Stomach (tissue), 9 donors: ENCODE measurements around the gene SIGMAR1. TPM values are rescaled to one million over a fixed set of nuclear protein-coding genes. Genes with fewer than 3 reads are reported as not detected.

ENCODE experiments used
- DNase-seq, 2 donors: peaks; one replicate each; pipeline versions ENCODE4 v3.0.0 to v3.0.0-alpha.2; 2013 to 2019
- H3K27ac ChIP-seq, 5 donors: fragments of 200-600 bp in 4 of 5; sonication (generic) in 4 of 5; one replicate each; pipeline ENCODE4 v1.5.1; 2013 to 2019; ENCODE audit warnings: mild to moderate bottlenecking in 1 of 5, moderate library complexity in 1 of 5
- H3K27me3 ChIP-seq, 3 donors: fragments of 200-600 bp; sonication (generic); one replicate each; pipeline ENCODE4 v1.5.1; 2017 to 2019; ENCODE audit warnings: mixed run types in 1 of 3
- H3K36me3 ChIP-seq, 4 donors: fragments of 200-600 bp; sonication (generic); 1 replicate in 3 of 4; 2 replicates in 1 of 4; pipeline ENCODE4 v1.5.1; 2016 to 2019
- H3K4me1 ChIP-seq, 4 donors: fragments of 200-600 bp; sonication (generic); one replicate each; pipeline ENCODE4 v1.5.1; 2016 to 2019
- H3K4me3 ChIP-seq, 4 donors: fragments of 200-600 bp; sonication (generic) in 3 of 4; one replicate each; pipeline ENCODE4 v1.5.1; 2016 to 2019; ENCODE audit warnings: mild to moderate bottlenecking in 1 of 4
- H3K9me3 ChIP-seq, 4 donors: fragments of 200-600 bp; sonication (generic); one replicate each; pipeline ENCODE4 v1.5.1; 2016 to 2019
- CTCF ChIP-seq, 7 experiments: fragments of 450-650 bp in 4 of 7; fragments of 200-600 bp in 3 of 7; sonication (generic) in 3 of 7; IDR thresholded peaks; one replicate each; pipeline ENCODE4 v1.5.1; 2016 to 2019; ENCODE audit warnings: antibody characterized with exemption in 7 of 7, control low read depth in 2 of 7, mild to moderate bottlenecking in 1 of 7
- EP300 ChIP-seq: sonication (generic); formaldehyde crosslinking; IDR thresholded peaks from one replicate; pipeline ENCODE4 v1.6.1; 2017; ENCODE audit warnings: antibody characterized with exemption
- POLR2A ChIP-seq, 4 donors: fragments of 450-650 bp; IDR thresholded peaks; one replicate each; pipeline ENCODE4 v1.6.1; 2016; ENCODE audit warnings: antibody characterized with exemption in 4 of 4, control low read depth in 2 of 4, mild to moderate bottlenecking in 1 of 4, moderate library complexity in 1 of 4
- POLR2AphosphoS5 ChIP-seq, 3 donors: sonication (generic); formaldehyde crosslinking; IDR thresholded peaks; one replicate each; pipeline ENCODE4 v1.6.1; 2016; ENCODE audit warnings: antibody characterized with exemption in 3 of 3
- WGBS, 5 donors: extraction: QIAGEN DNeasy Blood & Tissue Kit in 3 of 5; methylation state at CpG; one replicate each; pipeline versions ENCODE4 v1.1.5 to v1.1.7; 2013 to 2018; 5-methylcytosine and 5-hydroxymethylcytosine counted together
- intact Hi-C: fragments of 100-400 bp; cut with DNase I; formaldehyde crosslinking; loops from one replicate; pipeline ENCODE4 v1.15.1; 2023; ENCODE audit warnings: low total_unique reads
- polyA plus RNA-seq, 3 donors: library from polyadenylated mRNA; stranded (reverse); fragments of 200-250 nt; gene quantifications; one replicate each; pipeline ENCODE4 v1.2.3, GENCODE V29; 2013
- total RNA-seq, 5 donors: library from RNA; depleted of rRNA; stranded (reverse); fragments of >200 nt; gene quantifications; one replicate each; pipeline versions ENCODE4 v1.1.0 to v1.2.3, GENCODE V29; 2014 to 2016
- donor health status: healthy with polysubstance abuse.
- donor health status: Bipolar disorder and iron deficiency.
- donor health status: healthy.

The SIGMAR1 gene
- total and polyA plus RNA-seq, 8 donors = 19.9 to 124 (median 44.2) TPM

GRCh38 chr9:34671307-34671706 is 33.7 kb upstream of the SIGMAR1 start:
- DNase-seq = no peak
- H3K27me3 ChIP-seq = no peaks in the 10 kb centered on the region
- no peak overlapping the region for H3K27ac ChIP-seq
- no peaks in the 10 kb centered on the region for H3K9me3 ChIP-seq
- 67 to 83% (median 71%) methylated on average over 1 of the region's 1 CpG for WGBS, 5 donors
- no peak overlapping the region for H3K4me3 ChIP-seq
- intact Hi-C loops = no loop called here
- peaks cover 0 to 24% (median 4%) of the 10 kb centered on the region in 4 donors for H3K36me3 ChIP-seq
- no peak for TF ChIP-seq CTCF (IDR thresholded peaks at IDR 0.05)
- no peak for TF ChIP-seq POLR2A (IDR thresholded peaks at IDR 0.05)
- TF ChIP-seq POLR2AphosphoS5 (IDR thresholded peaks at IDR 0.05) = no peak
- TF ChIP-seq EP300 = no peak
- peaks cover 0 to 21% (median 12%) of the 10 kb centered on the region in 4 donors for H3K4me1 ChIP-seq

- peaks cover 0 to 24% (median 4%) of the 10 kb centered on the region in 4 donors for H3K36me3 ChIP-seq
- H3K27me3 ChIP-seq = no peaks in the 10 kb centered on the region
- WGBS, 5 donors = 87 to 93% (median 91%) methylated on average over 5 of the region's 5 CpGs
- H3K9me3 ChIP-seq = no peaks in the 10 kb centered on the region
- no peak for TF ChIP-seq EP300
- TF ChIP-seq CTCF (IDR thresholded peaks at IDR 0.05) = no peak
- TF ChIP-seq POLR2A (IDR thresholded peaks at IDR 0.05) = no peak
- no peak for TF ChIP-seq POLR2AphosphoS5 (IDR thresholded peaks at IDR 0.05)
- no peak for DNase-seq
- H3K4me3 ChIP-seq = no peak overlapping the region
- H3K4me1 ChIP-seq = peaks cover 0 to 25% (median 19%) of the 10 kb centered on the region in 4 donors
- intact Hi-C loops = no loop called here
- no peak overlapping the region for H3K27ac ChIP-seq
Observed at GRCh38 chr9:34669809-34670562, 32.4 kb upstream of the SIGMAR1 start.

- Histone ChIP-seq H3K9me3 (no peaks in the 10 kb centered on the region), H3K27ac (peak overlapping the region; percentile 95 to 99 (median 98)), H3K27me3 (no peaks in the 10 kb centered on the region), H3K36me3 (peaks cover 0 to 46% (median 10%) of the 10 kb centered on the region in 4 donors), H3K4me1 (peaks cover 0 to 40% (median 29%) of the 10 kb centered on the region in 4 donors), H3K4me3 (peak overlapping the region; percentile 55 to 72 (median 66))
- 1 to 2% (median 1%) methylated on average over 22 to 55 of the region's 55 CpGs for WGBS, 5 donors
- TF ChIP-seq POLR2AphosphoS5 (IDR thresholded peaks at IDR 0.05) (peak; percentile 84 to 98 (median 97)), POLR2A (IDR thresholded peaks at IDR 0.05) (peak in 2 of 4 donors; percentile 53 to 92), CTCF (IDR thresholded peaks at IDR 0.05) (no peak), EP300 (no peak)
- peak; percentile 93 to 98 for DNase-seq
- intact Hi-C loops = no loop called here
Observed at GRCh38 chr9:34665381-34666250, 28.0 kb upstream of the SIGMAR1 start.

GRCh38 chr9:34665067-34665380 is 27.4 kb upstream of the SIGMAR1 start:
- H3K27me3 ChIP-seq = no peaks in the 10 kb centered on the region
- H3K36me3 ChIP-seq = peaks cover 0 to 48% (median 15%) of the 10 kb centered on the region in 4 donors
- no peak for DNase-seq
- TF ChIP-seq POLR2A (IDR thresholded peaks at IDR 0.05) = no peak
- TF ChIP-seq CTCF (IDR thresholded peaks at IDR 0.05) = no peak
- no peak for TF ChIP-seq EP300
- TF ChIP-seq POLR2AphosphoS5 (IDR thresholded peaks at IDR 0.05) = no peak
- H3K27ac ChIP-seq = peak overlapping the region; percentile 95 to 99 (median 98)
- no peaks in the 10 kb centered on the region for H3K9me3 ChIP-seq
- peak overlapping the region; percentile 55 to 72 (median 66) for H3K4me3 ChIP-seq
- H3K4me1 ChIP-seq = peaks cover 0 to 40% (median 29%) of the 10 kb centered on the region in 4 donors
- intact Hi-C loops = no loop called here
- 0 to 1% (median 1%) methylated on average over 11 to 26 of the region's 26 CpGs for WGBS, 5 donors
